GM21717 (cell line): ENCODE measurements around the gene DSCAML1.

Experiments used
- ATAC-seq: cut with Tn5 transposase; IDR thresholded peaks from one replicate; pipeline ENCODE4 v1.9.1; 2021; ENCODE audit warnings: mild to moderate bottlenecking, moderate library complexity; ENCODE audit not compliant: unreplicated experiment

DSCAML1 gene

GRCh38 chr11:117643606-117644300 lies 153.3 kb downstream of the DSCAML1 start:
- ATAC-seq = no peak

- ATAC-seq = no peak
Measured at GRCh38 chr11:117642835-117643234, 154.2 kb downstream of the DSCAML1 start.

- no peak for ATAC-seq
Measured at GRCh38 chr11:117642396-117642795, 154.6 kb downstream of the DSCAML1 start.

DNA sequence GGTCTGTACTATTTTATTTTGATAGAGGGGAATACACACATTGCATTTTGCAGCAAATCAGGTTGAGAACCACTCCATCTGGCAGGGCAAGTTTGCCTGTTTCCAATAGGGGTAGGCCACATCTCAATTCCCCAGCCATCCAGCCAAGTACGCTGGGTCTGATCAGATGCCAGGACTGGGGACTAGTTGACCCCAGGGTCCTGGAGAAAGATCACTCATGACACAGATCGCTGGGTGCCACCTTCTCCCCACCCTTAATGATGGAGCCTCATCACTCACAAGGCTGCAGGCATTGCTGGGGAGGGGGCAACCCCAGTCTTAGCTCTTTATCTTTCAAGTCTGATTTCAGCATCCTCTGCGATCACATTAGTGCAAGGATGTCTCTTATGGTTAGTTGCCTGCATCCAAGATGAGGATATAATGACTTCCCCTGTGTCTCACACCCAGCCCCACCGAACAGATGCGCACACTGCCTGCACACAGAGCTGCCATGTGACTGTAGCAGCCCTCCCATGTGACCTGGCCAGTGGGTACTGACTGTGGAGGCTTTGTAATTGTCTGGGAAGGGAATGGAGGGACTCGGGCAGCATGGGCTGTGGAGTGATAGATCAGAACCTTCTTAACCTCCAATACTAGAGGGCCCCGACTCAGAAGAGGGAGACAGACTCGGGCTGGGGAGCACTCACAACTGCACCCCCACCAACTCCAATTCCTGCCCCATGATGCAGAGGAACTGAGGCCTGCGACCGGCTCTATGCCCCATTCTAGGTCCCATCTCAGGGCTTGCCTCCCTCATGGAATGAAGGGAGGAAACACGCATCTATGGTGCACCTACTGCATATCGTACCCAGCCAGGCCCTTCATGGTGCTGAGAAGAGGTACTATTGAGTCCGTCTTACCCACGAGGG lies 155.8 kb downstream of the DSCAML1 start:
- no peak for ATAC-seq

- no peak for ATAC-seq
Measured at GRCh38 chr11:117640041-117640440, 157.0 kb downstream of the DSCAML1 start.

- no peak for ATAC-seq
Measured at GRCh38 chr11:117639601-117640000, 157.4 kb downstream of the DSCAML1 start.

GRCh38 chr11:117638911-117639543 lies 158.0 kb downstream of the DSCAML1 start:
- ATAC-seq = no peak

GRCh38 chr11:117634756-117635603 lies 162.0 kb downstream of the DSCAML1 start:
- no peak for ATAC-seq

GRCh38 chr11:117633976-117634755 lies 162.8 kb downstream of the DSCAML1 start:
- ATAC-seq = no peak

GRCh38 chr11:117633186-117633754 lies 163.7 kb downstream of the DSCAML1 start:
- ATAC-seq = no peak

DNA sequence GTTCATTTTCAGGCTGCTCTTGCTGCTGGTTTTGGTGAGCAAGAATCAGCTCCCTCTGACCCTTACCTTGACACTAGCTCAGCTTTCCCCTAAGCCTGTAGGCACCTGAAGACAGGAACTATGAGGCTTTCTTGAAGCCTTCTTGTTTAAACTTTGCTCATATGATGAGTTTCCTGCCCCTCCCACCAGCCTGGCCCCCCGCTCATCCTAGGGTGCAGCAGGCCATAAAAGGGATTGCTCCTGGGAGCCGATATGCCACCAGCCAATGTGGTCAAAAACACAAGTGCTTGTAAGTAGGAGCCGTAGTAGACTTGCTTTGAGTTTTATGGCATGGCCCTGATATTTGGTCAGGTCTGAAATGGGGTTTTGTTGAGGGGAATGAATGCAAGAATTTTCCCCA lies 164.7 kb downstream of the DSCAML1 start:
- no peak for ATAC-seq

DNA sequence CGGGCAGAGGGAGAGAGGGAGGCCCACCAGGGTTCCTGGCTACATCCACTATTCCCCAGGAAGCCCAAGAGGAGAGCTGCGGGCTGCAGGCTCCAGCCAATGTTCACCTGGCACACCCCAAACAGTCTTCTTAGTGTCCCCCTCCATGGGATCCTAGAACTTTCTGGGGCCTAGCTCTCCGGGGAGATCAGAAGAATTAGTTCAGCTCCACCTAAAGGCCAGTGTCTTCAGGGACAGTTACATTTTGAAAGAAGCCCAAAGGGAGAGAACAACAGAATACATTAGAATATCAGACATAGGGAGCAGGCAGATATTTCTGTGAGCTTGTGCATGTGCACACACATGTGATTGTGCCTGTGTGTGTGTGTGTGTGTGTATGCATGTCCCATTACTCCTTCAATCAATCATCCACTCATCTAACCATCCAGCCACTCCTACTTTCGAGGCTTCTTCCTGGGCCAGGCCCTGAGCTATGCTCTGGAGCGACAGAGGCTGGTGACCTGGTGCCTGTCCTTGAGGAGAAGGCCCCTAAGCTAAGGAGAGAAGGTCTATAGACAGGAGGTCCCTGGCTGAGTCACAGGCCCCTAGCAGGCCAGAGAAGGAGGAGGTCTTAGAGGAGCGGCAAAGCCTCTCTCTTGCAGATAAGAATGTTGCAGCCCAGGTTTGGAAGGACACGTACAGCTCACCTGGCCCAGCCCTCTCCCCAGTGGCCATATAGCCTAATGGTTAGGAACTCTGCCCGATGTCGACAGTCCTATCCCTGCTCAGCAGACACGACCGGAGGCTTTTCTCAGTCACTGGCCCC lies 165.5 kb downstream of the DSCAML1 start:
- ATAC-seq = no peak

DNA sequence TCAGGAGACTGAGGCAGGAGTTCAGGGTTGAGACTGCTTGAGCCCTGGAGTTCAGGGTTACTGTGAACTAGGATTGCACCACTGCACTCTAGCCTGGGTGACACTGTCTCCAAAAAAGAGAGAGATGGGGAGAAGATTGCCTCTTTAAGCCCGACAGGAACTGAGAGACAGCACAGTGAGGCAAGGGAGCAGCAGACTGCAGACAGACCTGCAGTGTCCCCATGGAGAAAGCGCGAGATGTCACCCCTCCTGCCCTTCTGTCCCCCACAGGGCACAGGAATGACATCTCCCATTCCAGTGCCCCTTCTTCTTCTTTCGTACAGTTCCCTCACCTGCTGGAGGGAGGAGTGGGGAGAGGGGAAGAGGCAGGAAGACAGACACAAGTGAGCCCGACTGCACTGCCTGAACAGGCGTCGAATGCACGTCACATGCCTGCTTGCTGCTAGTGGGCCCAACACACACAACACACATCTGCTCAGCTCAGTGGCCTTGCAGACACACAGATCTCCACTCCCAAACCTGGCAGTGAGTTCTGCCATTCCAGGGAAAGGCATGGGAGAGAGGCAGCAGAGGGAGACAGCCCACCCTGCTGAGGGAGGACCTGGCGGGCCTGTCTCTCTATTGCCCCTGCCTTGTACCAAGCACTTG lies 167.0 kb downstream of the DSCAML1 start:
- no peak for ATAC-seq

DNA sequence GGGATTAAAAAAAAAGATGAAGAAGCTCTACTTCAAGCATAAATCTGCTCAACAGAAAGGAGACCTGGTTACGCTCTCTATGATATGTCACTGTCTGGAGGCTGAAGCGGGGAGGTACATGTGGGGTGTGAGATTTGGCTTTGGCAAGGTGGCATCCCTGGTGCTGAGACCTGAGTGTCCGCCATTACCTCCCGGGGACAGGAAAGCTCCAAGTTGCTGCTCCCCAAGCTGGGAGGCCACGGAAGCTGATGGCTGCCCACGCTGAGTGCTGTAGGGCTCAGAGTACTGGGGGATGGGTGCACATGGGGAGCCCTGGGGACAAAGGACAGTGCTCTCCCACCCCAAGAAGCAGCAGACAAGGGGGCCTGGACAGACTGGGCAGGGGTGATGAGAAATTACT lies 167.9 kb downstream of the DSCAML1 start:
- ATAC-seq = no peak

DNA sequence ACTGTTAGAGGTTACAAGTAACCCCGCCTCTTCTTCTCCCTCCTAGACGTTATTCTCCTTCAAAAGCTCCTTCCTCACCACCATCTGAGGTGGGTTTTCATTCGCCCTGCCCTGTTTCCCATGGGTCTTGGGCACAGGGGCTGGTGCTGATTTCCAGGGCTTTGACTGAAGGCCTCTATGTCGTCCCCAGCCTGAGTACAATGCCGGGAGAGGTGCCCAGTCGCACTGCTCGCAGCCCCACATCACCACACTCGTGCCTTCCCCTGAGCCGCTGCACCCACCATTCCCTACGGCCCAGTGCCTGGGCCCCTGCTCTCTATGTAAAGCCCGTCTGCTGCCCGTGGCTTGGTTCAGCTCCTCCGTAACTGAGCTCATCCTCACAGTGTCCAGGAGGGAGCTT lies 169.8 kb downstream of the DSCAML1 start:
- no peak for ATAC-seq

DNA sequence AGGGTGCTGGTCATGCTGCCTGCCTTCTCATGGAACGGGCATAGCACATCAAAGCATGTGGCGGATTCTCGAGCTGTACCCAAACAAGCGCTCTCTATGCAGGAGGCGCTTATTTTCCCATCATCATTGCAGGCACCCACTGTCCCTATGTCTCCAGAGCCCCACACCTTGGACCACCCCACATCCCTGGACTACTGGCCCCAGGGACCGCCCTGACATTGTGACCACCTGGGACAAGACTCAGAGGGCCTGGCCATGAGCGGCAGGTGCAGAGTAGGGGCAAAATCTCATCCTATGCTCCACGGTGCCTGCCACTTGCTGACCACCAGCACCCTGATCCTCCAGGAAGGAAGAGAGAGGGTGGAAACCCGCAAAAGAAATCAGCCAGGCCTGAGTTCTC lies 170.4 kb downstream of the DSCAML1 start:
- no peak for ATAC-seq

DNA sequence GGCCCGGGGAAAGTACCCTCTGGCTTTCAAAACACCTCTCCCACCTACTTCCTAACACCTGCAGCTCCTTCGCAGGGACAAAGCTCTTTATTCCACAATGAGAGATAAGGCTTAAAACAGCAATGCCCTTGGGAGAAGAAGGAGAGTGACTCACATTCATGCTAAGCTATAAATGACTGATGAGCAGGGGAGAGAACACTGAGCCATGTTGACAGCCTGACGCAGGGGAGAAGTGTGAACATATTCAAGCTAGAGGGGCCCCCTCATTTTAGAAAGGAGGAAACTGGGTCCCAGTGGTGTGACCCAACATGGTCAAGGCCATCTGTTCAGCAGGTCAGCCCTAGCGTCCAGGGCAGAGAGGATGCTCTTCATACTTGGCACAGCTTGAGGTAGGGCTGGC lies 171.8 kb downstream of the DSCAML1 start:
- ATAC-seq = no peak

DNA sequence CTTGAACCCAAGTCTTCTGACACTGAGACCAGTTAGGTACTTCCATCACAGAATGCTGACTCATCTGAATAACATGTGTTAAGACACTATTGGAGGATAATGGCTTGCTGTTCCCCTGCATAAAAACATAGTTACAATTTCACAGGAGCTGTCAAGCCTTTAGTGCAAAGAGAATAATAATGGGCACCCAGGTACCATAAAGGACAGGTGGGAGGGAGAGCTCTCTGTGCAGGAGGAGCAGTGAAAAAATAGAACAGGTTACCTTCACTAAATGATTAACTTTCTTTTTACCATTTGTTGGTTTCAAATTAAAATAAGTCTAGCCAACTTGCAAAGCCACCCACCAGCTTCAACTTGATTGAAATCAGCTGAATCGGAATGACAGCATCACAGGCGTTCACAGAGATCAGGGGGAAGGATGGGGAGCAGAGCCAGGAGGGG lies 173.2 kb downstream of the DSCAML1 start:
- ATAC-seq = no peak
